Ishikawa (cell line): ENCODE measurements around the gene C14orf132.

ENCODE experiments used
- CEBPB ChIP-seq: IDR thresholded peaks from 2 replicates; pipeline ENCODE4 v1.6.1; 2012
- CREB1 ChIP-seq: IDR thresholded peaks from 2 replicates; pipeline ENCODE4 v1.6.1; 2012; ENCODE audit warnings: low read depth
- EGR1 ChIP-seq: IDR thresholded peaks from 2 replicates; pipeline ENCODE4 v1.6.1; 2012
- EP300 ChIP-seq: IDR thresholded peaks from 2 replicates; pipeline ENCODE4 v1.6.1; 2012; ENCODE audit warnings: borderline replicate concordance
- FOXM1 ChIP-seq: IDR thresholded peaks from 2 replicates; pipeline ENCODE4 v1.6.1; 2012; ENCODE audit warnings: low read depth, borderline replicate concordance
- NFIC ChIP-seq: IDR thresholded peaks from 2 replicates; pipeline ENCODE4 v1.6.1; 2012
- RAD21 ChIP-seq: IDR thresholded peaks from 2 replicates; pipeline ENCODE4 v1.6.1; 2012; ENCODE audit warnings: low read depth
- TAF1 ChIP-seq: IDR thresholded peaks from 2 replicates; pipeline ENCODE4 v1.6.1; 2012; ENCODE audit warnings: low read depth, mild to moderate bottlenecking
- TCF12 ChIP-seq: IDR thresholded peaks from 2 replicates; pipeline ENCODE4 v1.6.1; 2012; ENCODE audit warnings: low read depth
- TEAD4 ChIP-seq: IDR thresholded peaks from 2 replicates; pipeline ENCODE4 v1.6.1; 2012
- YY1 ChIP-seq: IDR thresholded peaks from 2 replicates; pipeline ENCODE4 v1.6.1; 2012; ENCODE audit warnings: low read depth
- ZBTB7A ChIP-seq: IDR thresholded peaks from 2 replicates; pipeline ENCODE4 v1.6.1; 2012; ENCODE audit warnings: low read depth
- TF ChIP-seq, protein P1 (sequence below): IDR thresholded peaks from 2 replicates; pipeline ENCODE4 v1.6.1; 2012
- TF ChIP-seq, protein P2 (sequence below): IDR thresholded peaks from 2 replicates; pipeline ENCODE4 v1.6.1; 2012
- TF ChIP-seq, protein P3 (sequence below): IDR thresholded peaks from 2 replicates; pipeline ENCODE4 v1.6.1; 2012; ENCODE audit warnings: low read depth, mild to moderate bottlenecking

The C14orf132 gene

DNA sequence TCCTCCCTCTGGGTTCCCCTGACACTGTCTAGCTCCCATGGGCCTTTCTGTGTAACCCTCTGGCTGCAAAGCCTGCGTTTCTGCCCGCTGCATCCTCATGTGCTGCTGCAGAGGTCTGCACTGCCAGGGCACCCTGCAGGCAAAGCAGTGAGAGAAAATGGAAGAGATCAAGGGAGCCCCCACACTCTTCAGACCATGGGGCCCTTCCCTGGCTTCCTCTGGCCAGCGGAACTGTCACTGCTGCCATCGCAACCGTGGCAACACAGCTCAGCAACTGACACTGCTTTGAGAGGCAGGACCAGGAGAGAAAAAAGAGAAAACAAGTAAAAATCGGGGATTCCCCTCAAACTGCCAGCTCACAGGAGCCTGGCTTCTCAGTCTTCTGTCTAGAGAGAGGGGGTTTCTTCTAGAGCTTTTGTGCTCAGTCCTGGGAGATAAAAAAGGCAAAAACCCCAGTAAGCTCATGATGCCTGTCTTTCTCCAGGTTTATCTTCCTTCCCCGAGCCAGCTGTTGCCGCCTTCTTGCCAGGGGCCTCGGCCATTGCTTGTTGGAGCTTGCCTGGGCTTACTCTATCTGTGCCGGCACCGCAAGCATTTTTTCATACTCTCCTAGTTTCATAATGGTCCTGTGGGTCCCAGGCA is 38.9 kb downstream of the C14orf132 start:
- TF ChIP-seq CREB1: no peak
- TF ChIP-seq, protein P1, sequence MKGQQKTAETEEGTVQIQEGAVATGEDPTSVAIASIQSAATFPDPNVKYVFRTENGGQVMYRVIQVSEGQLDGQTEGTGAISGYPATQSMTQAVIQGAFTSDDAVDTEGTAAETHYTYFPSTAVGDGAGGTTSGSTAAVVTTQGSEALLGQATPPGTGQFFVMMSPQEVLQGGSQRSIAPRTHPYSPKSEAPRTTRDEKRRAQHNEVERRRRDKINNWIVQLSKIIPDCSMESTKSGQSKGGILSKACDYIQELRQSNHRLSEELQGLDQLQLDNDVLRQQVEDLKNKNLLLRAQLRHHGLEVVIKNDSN: no peak
- no peak for TF ChIP-seq TCF12
- TF ChIP-seq NFIC: no peak
- TF ChIP-seq EP300: no peak
- no peak for TF ChIP-seq CEBPB
- TF ChIP-seq ZBTB7A: no peak
- TF ChIP-seq FOXM1: no peak
- TF ChIP-seq, protein P2, sequence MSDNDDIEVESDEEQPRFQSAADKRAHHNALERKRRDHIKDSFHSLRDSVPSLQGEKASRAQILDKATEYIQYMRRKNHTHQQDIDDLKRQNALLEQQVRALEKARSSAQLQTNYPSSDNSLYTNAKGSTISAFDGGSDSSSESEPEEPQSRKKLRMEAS: no peak
- TF ChIP-seq, protein P3, sequence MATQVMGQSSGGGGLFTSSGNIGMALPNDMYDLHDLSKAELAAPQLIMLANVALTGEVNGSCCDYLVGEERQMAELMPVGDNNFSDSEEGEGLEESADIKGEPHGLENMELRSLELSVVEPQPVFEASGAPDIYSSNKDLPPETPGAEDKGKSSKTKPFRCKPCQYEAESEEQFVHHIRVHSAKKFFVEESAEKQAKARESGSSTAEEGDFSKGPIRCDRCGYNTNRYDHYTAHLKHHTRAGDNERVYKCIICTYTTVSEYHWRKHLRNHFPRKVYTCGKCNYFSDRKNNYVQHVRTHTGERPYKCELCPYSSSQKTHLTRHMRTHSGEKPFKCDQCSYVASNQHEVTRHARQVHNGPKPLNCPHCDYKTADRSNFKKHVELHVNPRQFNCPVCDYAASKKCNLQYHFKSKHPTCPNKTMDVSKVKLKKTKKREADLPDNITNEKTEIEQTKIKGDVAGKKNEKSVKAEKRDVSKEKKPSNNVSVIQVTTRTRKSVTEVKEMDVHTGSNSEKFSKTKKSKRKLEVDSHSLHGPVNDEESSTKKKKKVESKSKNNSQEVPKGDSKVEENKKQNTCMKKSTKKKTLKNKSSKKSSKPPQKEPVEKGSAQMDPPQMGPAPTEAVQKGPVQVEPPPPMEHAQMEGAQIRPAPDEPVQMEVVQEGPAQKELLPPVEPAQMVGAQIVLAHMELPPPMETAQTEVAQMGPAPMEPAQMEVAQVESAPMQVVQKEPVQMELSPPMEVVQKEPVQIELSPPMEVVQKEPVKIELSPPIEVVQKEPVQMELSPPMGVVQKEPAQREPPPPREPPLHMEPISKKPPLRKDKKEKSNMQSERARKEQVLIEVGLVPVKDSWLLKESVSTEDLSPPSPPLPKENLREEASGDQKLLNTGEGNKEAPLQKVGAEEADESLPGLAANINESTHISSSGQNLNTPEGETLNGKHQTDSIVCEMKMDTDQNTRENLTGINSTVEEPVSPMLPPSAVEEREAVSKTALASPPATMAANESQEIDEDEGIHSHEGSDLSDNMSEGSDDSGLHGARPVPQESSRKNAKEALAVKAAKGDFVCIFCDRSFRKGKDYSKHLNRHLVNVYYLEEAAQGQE: no peak
- TF ChIP-seq TEAD4: no peak

DNA sequence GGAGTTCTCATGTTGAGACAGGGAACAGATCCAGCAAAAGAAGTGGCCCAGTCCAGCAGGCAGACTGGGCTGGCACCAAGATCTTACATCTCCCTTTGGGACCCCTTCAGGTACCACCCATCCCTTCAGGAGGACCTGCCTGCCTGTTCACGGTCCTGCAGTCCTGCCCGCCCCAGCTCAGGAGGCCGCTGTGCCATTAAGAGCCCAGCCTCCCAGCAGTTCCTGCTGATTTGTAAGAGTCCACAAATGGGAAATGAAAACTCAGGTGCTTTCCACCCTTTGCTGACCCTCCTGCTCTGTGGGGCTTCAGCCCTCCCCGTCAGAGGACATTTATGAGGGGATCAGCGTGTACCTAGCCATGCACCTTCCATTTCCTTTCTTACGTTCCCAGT is 39.5 kb downstream of the C14orf132 start:
- no peak for TF ChIP-seq YY1
- TF ChIP-seq CREB1: no peak
- no peak for TF ChIP-seq ZBTB7A
- no peak for TF ChIP-seq TCF12
- TF ChIP-seq, protein P2: no peak
- TF ChIP-seq FOXM1: no peak
- TF ChIP-seq NFIC: no peak
- no peak for TF ChIP-seq RAD21
- TF ChIP-seq, protein P1: no peak
- TF ChIP-seq CEBPB: no peak
- no peak for TF ChIP-seq TAF1
- TF ChIP-seq, protein P3: no peak
- TF ChIP-seq EP300: no peak
- TF ChIP-seq TEAD4: no peak
- no peak for TF ChIP-seq EGR1

DNA sequence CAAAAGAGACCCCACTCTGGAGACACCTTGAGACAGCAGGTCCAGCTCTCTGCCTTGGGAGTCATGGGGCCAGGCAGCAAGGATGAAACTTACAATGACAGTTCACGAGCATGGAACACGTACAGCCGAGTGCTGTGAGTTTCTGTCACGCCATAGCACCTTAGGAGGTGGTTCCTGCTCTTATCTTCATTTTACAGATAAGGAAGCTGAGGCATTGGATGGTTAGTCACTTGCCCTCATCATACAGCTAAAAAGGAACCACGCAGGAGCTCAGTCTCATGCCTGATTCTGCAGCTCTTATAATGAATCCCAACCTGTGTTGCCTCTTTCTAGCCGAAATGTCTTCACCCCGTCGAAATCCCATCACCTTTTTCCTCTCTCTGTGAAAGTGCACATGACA is 39.9 kb downstream of the C14orf132 start:
- no peak for TF ChIP-seq CREB1
- no peak for TF ChIP-seq EP300
- no peak for TF ChIP-seq TCF12
- no peak for TF ChIP-seq CEBPB
- no peak for TF ChIP-seq NFIC
- no peak for TF ChIP-seq ZBTB7A
- TF ChIP-seq FOXM1: no peak
- no peak for TF ChIP-seq TEAD4
- TF ChIP-seq, protein P1: no peak
- no peak for TF ChIP-seq RAD21
- no peak for TF ChIP-seq TAF1
- TF ChIP-seq, protein P3: no peak
- TF ChIP-seq YY1: no peak

DNA sequence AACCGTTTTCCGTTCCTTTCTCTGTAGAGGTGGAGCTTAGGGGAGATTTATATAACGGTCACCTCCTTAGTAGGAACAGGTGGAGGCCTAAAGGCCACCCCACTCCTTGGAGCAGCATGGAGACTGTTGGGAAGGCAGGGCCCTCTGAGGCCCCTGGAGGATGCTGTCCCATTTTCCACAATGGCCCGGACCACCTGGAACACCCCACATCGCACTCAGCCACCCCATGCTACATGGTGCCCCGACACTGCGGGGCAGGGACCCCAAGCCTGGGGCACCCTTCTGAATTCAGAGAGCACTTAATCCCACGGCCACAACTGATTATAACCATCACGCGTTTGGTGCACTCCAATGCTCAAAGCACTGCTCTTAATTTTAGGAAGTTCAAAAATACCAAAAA is 41.4 kb downstream of the C14orf132 start:
- TF ChIP-seq EP300: no peak
- no peak for TF ChIP-seq RAD21
- TF ChIP-seq, protein P1: no peak
- TF ChIP-seq NFIC: no peak
- no peak for TF ChIP-seq TAF1
